Measurements from ENCODE around the gene MESP2.

Gene MESP2

DNA sequence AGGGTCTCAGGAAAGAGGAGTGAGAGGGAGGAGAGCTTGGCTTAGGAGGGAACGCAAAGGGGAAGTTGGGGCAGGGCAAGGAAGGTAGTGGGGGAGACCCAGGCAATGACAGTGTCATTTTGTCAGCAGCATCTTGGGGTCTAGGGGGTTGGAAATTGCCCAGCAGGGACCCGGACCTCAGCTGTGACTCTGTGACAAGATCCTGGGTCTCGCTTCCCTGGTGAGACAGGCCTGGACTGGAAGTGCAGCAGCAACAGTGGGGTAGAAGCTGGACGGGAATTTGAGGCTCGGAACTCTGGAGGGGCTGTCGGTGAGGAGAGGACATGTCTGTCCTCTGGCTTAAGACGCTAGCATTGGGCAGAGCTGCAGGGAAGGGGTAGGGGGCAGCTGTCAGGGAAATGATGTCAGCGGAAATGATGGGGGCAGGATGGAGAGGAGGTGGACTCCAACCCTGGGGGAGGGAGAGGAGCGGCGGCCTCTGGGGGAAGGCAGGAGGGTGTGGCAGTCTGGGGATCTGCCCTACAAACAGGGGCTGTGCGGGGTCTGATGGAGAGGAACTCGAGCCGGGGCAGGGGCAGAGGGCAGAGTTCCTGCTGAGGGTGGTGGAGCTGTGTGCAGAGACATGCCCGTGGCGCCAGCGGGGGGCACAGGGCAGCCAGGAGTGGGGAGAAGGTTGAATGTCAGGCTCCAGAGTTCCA is 26.2 kb downstream of the MESP2 start:
- no peak for DNase-seq (ENCODE audit: low spot score)

DNA sequence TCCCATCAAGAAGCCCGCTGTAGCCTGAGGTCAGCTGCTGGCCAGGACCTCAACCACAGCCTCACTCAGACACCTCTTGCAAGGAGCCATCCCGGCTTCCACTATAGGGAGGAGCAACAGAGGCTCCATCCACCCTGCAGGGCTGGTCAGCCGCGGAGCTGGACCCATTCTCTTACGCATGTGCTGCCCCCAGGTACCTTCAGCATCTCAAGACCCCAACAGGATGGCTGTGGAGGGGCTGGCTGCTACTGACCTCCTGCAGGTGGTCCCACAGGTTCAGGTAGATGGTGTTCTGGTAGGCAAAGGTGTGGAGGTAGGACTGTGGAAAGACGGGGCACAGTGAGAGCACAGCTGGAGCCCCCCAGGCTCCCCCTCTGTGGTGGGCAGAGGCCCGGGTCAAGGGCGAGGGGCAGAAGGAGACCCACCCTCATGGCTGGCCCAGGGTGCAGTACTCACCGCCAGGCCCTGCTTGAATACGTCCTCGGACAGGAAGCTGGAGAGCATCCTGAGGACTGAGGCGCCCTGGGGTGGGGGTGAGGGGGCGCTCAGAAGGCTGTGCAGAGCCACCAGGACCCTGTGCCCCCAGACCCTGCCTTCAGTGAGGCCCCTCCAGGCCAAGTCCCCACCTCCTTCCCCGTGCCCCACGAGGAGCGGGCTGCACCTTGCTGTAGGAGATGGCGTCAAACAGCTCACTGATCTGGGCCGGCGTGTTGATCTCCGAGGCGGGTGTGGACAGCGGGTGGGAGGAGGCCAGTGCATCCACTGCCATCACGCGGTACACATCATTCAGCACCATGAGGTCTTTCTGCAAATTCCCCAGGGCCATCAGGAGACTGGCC is 27.1 kb downstream of the MESP2 start:
- no peak for DNase-seq (ENCODE audit: low spot score)

DNA sequence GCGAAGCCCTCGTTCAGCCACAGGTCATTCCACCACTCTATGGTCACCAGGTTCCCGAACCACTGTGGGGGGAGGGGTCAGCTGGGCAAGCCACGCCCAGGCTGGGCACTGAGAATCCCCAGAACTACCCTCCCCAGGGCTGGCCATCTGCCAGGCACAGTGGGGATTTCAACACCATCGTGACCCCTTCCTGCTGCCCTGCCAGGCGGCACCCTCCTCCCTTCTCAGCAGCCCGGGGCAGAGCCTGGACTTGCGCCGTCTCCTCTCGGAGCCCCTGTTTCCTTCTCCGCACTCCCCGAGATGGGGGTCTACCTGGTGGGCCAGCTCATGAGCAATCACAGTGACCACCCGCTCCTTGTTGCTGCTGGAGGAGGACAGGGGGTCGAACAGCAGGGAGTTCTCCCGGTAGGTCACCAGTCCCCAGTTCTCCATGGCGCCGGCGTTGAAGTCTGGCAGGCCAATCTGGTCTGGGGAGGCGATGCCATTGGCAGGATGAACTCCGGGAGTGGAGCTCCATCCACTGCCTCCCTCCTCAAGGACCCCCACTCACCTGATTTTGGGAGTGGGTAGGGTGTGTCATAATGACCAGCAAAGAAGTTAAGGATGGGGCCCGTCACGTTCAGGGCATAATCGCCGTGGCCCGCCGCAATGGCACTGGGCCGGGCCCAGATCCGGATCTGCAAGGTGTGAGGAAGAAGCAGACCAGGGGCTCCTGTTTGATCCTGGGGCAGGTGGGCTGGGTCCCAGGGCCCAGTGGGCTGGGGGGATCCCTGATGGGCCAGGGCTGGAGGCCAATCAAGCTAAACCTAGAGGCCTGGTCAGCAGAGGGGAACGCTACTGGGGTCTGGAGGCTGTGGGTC is 28.0 kb downstream of the MESP2 start:
- DNase-seq (ENCODE audit: low spot score), result no peak

DNA sequence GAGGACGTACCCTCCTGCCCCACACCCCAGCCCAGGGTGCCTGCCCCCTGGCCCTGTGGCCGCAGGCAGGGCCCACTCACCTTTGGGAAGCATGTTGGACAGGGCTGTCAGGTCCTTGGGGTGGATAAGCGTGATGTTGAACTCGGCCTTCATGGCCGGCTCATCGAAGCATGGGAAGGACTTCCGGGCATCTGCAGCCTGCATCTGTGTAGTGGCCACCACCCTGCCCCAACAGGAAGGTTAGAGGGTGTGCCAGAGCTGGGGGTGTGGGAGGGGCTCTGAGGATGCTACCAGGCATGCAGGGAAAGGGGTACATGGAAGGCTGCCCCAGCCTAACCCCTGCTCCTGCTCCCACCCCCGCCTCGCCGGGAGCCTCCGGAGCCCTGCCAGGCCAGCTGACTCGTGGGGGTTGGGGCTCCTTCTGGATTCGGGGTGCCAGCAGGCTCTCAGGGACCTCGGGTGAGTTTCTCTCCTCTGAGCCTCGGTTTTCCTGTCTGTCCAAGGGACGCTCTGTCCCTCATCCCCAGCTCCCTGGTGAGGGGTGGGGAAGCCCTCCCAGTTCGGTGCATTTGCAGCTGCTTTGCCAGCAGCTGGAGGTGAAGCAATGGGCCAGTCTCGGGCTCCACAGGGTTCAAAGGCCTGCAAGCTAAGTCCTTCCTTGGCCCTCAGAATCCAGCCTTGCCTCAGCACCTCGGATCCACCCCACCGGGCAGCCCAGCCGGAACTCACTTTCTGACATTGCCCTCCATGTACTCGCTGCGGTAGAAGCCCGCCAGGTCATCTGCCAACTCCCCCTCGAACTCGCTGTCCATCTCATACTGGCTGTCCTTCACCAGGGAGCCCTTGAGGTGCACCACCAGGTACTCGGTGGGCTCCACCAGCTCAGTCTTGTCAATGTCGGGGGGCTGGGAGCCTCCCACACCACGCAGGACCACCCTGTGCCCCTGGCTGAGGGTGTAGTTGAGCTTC is 29.4 kb downstream of the MESP2 start:
- no peak for DNase-seq (ENCODE audit: low spot score)

DNA sequence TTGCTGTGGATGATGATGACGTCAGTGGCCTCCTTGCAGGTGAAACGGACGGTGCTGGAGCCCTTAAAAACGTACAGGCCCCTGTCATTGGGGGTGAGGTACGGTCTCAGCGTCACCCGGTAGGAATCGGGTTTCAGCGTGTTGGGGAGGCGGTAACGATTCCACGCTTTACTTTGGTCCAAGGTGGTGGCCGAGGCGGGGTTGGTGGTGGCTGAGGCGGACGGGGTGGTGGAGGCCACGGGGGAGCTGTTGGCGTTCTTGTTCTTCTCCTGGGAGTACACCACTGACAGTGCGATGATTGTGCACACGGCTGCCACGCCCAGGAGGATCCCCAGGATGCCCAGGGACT is 30.1 kb downstream of the MESP2 start:
- DNase-seq (ENCODE audit: low spot score), result no peak

DNA sequence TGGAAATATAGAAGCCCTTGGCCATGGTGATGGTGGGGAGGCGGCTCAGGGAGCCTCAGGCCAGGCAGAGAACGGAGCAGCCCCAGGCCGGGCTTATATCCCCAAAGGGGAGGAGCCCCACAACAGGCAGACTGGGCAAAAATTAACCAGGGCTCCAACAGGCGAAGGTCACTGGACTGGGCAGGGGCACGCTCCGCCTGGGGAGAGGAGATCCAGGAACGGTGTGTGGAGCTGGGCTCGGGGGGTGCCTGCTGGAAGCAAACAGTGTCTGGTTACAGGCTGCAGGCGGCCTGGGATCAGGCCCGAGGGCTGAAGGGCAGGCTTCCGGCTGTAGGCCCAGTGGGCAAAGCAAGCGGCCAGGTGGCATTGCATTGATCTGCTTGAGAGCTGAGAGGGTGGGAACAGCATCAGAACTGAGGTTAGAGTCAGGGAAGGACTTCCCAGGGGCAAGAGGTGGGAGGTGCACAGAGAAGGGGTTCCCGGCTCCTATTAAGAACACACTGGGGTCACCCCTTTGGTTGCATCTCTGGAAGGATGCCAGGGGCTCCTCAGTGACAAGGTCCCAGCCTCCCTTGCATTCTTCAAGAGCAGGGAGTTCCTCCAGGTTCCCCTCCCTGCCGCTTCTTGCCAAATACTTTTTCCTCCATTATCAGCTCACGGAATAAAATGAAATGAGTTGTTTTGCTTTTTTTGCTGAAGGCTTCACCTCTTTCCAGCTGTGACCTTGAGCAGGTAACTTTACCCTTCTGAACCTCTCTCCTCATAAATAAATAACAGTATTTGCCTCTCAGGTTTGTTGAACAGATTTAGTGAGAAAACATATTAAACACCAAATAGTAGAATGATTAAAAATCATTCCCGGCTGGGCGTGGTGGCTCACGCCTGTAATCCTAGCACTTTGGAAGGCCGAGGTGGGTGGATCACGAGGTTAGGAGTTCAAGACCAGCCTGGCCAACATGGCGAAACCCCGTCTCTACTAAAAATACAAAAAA is 30.7 kb downstream of the MESP2 start:
- DNase-seq (ENCODE audit: low spot score), result no peak

DNA sequence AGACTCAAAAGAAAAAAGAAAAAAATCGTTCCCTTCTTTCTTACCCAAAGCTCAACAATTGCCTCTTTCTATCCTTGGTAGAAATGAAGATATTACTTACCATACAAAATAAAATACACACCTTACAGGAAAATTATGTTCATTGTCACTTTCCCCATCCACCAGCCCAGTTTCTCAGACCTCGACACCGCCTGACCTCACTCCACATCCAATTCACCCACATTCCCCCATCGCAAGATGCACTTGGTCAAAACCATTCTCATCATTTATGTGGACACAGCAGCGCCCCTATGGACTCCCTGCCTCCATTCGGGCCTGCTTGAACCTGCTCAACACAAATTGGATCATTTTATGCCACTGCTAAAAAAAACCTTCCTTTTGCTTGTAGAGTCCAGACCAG is 31.6 kb downstream of the MESP2 start:
- no peak for DNase-seq (ENCODE audit: low spot score)

DNA sequence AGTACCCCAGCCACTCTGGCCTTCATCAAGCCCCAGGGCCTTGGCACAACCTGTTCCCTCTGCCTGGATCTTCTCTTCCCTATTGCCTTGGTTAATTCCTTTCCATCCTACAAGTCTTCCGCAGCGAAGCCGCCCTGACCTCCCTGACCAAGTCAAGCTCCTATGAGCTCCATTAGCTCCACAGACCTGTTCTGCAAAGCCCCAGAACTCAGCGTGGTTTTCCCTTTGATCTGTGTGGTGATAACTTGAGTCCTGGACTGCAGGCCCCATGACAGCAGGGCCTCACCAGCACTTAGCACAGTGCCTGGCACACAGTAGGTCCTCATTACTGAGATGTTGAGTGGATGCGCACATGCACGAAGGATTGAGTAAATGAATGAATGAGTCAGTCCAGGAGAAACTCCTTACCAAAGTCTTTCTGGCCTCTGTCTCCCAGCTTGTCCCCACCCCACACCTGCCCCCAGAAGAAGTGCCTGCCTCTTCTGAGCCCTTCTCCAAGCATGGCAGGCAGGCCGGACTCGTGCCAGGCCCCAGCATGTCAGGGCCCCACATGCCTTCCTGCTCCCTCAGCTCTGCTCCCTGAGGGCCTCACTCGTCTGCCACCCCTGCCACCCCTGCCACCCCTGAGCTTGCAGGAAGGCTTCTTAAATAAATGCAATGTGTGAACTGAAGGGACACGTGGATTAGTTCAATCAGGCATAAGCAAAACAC is 32.2 kb downstream of the MESP2 start:
- DNase-seq (ENCODE audit: low spot score), result no peak

DNA sequence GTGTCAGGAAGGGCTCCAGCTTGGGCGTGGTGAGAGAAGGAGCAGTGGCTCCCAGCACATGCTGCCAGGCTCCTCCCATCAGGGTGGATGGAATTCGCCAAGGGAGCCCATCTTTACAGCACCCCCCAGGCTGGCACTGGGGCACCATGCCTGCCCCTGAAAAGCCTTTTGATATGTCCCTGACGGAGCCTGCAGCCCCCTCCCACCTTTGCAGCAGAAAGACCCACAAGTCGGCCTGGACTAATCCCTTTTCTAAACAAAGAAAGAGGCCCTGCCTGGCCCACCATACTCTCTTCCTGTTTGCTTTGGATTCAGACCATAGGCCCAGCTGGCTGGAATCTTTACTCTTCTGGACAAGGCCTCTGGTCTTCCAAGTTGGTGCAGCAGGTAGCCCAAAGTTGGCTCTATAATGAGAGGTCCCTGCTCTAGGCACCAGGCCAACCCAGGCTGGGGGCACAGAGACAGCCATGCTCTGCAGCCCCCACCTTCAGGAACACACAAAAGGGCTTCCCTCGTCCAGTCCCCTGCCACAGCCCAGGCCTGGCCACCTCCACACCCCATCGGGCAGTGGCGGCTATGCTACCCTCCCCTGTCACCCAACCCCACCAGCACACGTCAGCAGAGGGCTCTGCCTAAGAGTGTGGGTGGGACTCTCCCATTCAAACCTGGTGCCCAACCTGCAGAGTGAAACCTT is 33.1 kb downstream of the MESP2 start:
- no peak for DNase-seq (ENCODE audit: low spot score)

DNA sequence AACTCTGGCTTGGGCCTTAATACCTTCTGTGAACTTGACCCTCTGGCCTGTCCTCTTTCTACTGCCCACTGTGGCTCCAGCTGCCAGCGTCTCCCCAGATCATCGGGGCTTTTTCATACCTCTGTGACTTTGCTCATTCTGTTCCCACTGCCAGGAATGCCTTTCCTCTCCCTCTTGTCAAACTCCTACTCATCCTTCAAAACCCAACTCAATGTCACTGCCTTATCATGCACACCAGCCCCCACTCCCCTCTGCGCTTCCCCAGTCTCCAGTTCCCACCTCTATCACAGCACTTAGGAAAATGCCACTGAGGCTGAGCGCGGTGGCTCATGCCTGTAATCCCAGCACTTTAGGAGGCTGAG is 33.6 kb downstream of the MESP2 start:
- no peak for DNase-seq (ENCODE audit: low spot score)

DNA sequence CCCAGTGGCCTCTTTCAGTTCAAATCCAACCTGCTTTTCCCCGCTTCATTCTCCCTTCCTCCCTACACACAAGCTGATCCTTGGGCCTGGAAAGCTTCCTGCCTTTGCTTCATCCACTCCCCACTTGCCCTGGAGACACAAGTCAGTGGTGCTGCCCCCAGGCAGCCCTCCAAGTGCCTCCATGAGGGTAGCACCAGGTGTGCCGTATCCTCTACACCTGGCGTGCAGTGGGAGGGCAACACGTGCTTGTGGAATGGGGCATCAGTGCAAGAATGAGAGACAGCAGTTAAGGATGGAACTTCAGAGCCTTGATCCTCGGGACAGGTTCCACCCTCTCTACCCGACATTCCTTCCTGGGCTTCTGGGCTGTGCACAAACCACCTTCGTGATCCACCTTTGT is 34.7 kb downstream of the MESP2 start:
- no peak for DNase-seq (ENCODE audit: low spot score)

DNA sequence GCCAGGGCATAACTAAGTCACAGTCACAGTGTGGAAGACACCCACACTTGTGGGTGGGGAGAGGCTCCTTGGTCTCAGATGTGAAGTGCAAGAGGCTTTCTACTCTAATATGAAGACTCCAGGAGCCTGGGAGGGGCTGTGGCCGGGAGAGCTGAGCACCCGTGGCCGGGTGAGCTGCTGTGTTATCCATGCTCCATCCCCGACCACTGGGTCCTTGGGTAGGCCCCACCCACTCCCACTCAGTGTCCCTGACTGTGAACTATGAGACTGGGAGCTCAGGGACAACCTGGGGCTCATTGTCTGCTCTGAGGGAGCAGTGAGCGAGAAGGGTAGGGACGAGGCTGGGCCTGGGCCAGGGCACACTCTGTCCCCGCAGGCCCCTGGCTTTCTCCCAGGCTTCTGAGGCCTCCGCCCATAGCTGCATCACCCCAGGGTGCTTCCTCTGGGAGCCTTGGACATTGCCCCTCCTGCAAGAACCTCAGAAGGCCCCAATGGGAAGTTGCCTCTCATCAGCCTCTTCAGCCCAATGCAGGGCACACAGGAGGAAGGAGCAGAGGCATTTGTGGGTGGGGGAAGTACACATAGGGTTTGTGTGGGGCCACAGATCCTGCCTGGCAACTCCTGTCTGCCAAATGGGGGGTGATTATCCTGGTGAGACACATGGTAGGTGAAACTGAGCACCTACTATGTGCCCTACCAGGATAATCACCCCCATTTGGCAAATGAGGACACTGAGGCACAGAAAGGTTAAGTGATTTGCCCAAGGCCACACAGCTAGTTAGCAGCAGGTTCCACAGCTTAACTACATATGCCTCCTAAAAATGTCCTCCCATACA is 36.1 kb downstream of the MESP2 start:
- DNase-seq (ENCODE audit: low spot score), result no peak

DNA sequence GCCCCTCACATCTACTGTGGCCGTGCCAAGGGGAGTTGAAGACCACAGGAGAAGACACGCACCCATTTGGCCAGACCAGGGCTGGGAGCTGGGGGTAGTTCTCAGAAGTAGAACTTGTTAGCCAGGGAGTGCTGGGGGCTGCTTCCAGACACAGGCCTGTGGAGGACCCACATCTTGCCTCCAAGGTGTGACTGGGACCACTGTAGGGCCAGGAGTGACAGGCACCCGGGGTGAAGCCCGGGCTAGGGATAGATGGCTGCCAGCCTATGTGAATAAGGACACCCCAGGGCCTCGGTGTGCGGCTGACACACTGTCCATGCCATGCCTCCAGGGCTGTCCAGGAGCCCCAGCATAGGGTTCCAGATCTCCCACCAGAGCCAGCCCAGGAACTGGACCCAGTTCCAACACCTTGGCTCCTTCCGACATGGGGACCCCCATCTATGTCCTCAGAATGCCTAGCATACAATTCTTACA is 36.8 kb downstream of the MESP2 start:
- no peak for DNase-seq (ENCODE audit: low spot score)

DNA sequence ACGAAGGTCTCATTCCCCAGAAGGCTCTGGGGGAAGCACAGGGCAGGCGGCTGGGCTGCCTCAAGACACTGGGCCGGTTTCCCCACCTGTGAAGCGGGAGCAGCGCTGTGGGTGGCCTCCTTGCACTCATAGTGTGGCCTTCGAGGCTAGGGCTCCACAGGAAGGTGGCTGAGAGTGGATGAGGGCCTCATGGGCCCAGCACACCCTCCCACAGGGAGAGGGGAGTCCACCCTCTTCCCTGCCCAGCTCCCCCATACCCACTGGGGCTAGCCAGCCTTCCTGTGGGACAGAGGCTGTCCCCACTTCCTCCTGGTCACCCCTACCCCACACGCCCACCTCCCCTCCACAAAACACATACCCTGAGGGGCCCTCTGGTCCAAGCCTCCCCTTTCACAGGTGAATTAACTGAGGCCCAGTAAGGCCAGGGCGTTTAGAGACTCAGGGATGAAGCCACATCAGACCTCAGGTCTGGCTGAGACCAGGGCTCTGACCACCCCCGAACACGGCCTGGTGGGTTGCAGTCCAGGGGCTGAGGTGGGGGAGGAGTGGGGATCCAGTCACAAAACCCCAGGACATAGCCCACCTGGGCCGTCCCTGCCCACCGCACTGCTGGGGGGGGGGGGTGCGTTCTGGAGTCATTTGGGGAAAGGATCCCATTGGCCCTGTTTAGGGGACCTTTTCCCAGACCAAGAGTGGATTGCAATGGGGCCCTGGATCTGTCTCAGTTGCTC is 37.4 kb downstream of the MESP2 start:
- DNase-seq (ENCODE audit: low spot score), result no peak

DNA sequence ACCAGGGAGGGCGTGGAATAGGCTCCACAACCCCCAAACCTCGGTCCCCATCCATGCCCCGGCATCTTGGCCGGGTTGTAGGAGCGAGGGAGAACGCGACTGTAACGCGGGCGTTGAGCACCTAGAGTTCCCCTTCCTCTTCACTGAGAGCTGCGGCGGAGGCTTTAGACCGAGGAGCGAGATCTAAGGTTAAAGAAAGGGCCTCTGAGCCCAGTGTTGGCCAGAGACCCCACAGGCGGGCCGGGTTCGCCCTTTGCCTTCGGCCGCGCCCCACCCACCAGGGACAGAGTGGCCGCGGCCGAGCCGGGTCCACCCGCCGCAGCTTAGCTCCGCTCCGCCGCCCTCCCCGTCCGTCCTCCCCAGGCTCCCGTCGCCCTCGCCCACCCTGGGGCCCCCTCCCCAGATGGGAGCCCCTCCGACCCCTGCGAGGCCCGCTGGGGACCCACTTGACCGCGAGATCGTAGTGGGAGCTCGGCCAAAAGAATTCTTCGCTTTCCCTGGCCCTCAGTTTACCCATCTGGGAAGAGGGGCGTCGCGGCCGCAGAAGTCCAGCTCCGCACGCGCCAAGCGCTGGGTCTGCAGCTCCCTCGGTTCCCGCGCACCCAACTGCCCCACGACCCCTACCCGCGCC is 38.1 kb downstream of the MESP2 start:
- DNase-seq (ENCODE audit: low spot score), result no peak

DNA sequence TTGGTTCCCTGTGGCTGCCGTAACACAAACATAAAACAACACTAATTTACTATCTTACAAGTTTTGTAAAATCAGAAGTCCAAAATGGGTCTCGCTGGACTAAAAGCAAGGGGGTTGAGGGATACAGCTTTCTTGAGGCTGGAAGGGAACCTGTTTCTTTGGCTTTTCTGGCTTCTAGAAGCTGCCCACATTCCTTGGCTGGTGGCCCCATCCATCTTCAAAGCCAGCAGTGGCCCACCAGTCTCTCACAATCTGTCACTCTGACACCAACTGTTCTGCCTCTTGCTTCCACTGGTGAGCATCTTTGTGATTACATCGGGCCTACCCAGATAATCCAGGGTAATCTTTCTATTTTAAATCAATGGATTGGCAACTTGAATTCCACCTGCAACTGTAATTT is 39.6 kb downstream of the MESP2 start:
- DNase-seq (ENCODE audit: low spot score), result no peak

DNA sequence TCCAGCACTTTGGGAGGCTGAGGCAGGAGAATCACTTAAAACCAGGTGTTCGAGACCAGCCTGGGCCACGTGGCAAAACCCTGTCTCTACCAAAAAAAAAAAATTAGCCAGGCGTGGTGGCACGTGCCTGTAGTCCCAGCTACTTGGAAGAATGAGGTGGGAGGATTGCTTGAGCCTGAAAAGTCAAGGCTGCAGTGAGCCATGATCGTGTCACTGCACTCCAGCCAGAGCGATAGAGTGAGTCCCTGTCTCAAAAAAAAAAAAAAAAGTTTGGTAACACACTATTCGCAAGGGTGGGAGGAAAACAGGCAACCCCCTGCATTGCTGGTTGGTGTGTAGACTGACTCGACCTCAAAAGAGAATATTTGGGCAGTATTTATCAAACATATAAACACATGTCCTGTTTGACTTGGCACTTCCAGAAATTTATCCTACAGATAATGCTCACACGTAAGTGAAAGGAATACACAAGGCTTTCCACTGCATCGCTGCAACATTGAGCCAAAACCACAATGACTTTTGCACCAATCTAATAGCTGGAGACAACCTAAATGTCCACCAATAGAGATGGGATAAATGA is 41.7 kb downstream of the MESP2 start:
- DNase-seq (ENCODE audit: low spot score), result peak; percentile 32

All from RKO (cell line).